SU-DHL-6 (cell line): ENCODE results near the gene ZFHX2.

Experiments used
- H2AFZ ChIP-seq: fragments of 200-600 bp; sonication (generic); 2 replicates; pipeline ENCODE4 v1.6.1; 2014; ENCODE audit warnings: low read depth, mild to moderate bottlenecking, moderate library complexity, mixed read lengths, antibody characterized with exemption, low read length; ENCODE audit not compliant: severe bottlenecking
- H3F3A ChIP-seq: fragments of 200-600 bp; shearing (Covaris generic); 2 replicates; pipeline ENCODE4 v1.6.0; 2016; ENCODE audit warnings: antibody characterized with exemption, mild to moderate bottlenecking; ENCODE audit not compliant: insufficient read depth
- H3K27ac ChIP-seq: fragments of 200-600 bp; sonication (generic); 2 replicates; pipeline ENCODE4 v1.5.1; 2016; ENCODE audit warnings: low read depth, mild to moderate bottlenecking, low read length, moderate library complexity, mixed read lengths
- H3K27me3 ChIP-seq: fragments of 200-600 bp; sonication (generic), shearing (Covaris generic); 2 replicates; pipeline ENCODE4 v1.6.0; 2014; ENCODE audit warnings: mild to moderate bottlenecking, low read length
- H3K36me3 ChIP-seq: fragments of 200-600 bp; sonication (generic); 2 replicates; pipeline ENCODE4 v1.6.1; 2014; ENCODE audit warnings: mild to moderate bottlenecking, low read length, mixed read lengths
- H3K4me2 ChIP-seq: fragments of 300-600, 200-600 bp; shearing (Covaris generic), sonication (generic); 2 replicates; pipeline ENCODE4 v1.6.0; 2014; ENCODE audit warnings: low read length, low read depth, mild to moderate bottlenecking; ENCODE audit not compliant: poor library complexity, severe bottlenecking
- H3K4me3 ChIP-seq: fragments of 200-600 bp; sonication (generic); 2 replicates; pipeline ENCODE4 v1.5.1; 2014; ENCODE audit warnings: antibody characterized with exemption, low read length, mild to moderate bottlenecking, mixed read lengths; ENCODE audit not compliant: insufficient read depth, poor library complexity, severe bottlenecking
- H3K79me2 ChIP-seq: fragments of 200-600 bp; sonication (generic); 2 replicates; pipeline ENCODE4 v1.6.1; 2014; ENCODE audit warnings: mild to moderate bottlenecking, low read length, moderate library complexity; ENCODE audit not compliant: insufficient read depth
- H3K9ac ChIP-seq: fragments of 200-600 bp; sonication (generic); 2 replicates; pipeline ENCODE4 v1.7.0; 2014; ENCODE audit warnings: mild to moderate bottlenecking, low read length
- H3K9me2 ChIP-seq: fragments of 200-600 bp; sonication (generic); replicated peaks from 2 replicates; pipeline ENCODE4 v1.6.1; 2014; ENCODE audit warnings: low read length; ENCODE audit not compliant: insufficient read depth
- H3K9me3 ChIP-seq: fragments of 200-600 bp; sonication (generic); 2 replicates; pipeline ENCODE4 v1.6.1; 2014; ENCODE audit warnings: low read length, mixed read lengths; ENCODE audit not compliant: insufficient read depth
- H4K20me1 ChIP-seq: fragments of 200-600 bp; sonication (generic); 2 replicates; pipeline ENCODE4 v1.6.1; 2014; ENCODE audit warnings: low read depth, mild to moderate bottlenecking, antibody characterized with exemption, low read length, moderate library complexity, mixed read lengths
- EZH2phosphoT487 ChIP-seq: fragments of 200-600 bp; sonication (generic), shearing (Covaris generic); conservative IDR thresholded peaks from 2 replicates; pipeline ENCODE4 v1.6.1; 2018; ENCODE audit warnings: mild to moderate bottlenecking, antibody characterized with exemption, low read length, moderate library complexity, mixed read lengths
- TF ChIP-seq, protein P1 (sequence below): fragments of 200-600 bp; sonication (generic); IDR thresholded peaks from one replicate; pipeline ENCODE4 v1.5.1; 2017; ENCODE audit warnings: antibody characterized with exemption, mild to moderate bottlenecking, low read length, moderate library complexity; ENCODE audit not compliant: insufficient read depth, poor library complexity, severe bottlenecking

Gene ZFHX2

DNA sequence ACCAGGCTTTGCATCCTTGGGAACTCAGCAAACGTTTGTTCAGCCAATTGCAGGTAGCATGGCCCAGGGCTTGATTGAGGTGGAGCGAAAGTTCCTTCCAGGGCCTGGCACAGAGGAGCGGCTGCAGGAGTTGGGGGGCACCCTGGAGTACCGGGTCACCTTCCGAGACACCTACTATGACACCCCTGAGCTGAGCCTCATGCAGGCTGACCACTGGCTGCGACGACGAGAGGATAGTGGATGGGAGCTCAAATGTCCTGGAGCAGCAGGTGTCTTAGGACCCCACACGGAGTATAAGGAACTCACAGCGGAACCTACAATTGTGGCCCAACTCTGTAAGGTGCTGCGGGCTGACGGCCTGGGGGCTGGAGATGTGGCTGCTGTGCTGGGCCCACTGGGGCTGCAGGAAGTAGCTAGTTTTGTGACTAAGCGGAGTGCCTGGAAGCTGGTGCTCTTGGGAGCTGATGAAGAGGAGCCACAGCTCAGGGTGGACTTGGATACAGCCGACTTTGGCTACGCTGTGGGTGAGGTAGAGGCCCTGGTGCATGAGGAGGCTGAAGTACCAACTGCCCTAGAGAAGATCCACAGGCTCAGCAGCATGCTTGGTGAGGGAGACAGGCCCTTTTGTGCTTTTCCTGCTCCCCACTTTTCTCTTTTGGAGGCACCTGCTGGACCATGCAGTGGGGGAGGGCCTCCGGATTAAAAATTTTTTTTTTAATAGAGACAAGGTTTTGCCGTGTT lies 5.3 kb upstream of the ZFHX2 start:
- no peak for TF ChIP-seq EZH2phosphoT487
- Histone ChIP-seq H3F3A (peaks cover 15% of the 10 kb centered on the region), H3K27ac (peak overlapping the region; percentile 49), H3K9me2 (no peaks in the 10 kb centered on the region), H3K4me3 (peak overlapping the region; percentile 67), H2AFZ (peak overlapping the region; percentile 37), H3K27me3 (no peaks in the 10 kb centered on the region), H3K36me3 (no peaks in the 10 kb centered on the region), H3K79me2 (peaks cover 10% of the 10 kb centered on the region; the same call in 1 of the 2 replicates), H4K20me1 (no peaks in the 10 kb centered on the region), H3K9me3 (no peaks in the 10 kb centered on the region), H3K4me2 (peak overlapping the region; percentile 89), H3K9ac (peak overlapping the region; percentile 75)

DNA sequence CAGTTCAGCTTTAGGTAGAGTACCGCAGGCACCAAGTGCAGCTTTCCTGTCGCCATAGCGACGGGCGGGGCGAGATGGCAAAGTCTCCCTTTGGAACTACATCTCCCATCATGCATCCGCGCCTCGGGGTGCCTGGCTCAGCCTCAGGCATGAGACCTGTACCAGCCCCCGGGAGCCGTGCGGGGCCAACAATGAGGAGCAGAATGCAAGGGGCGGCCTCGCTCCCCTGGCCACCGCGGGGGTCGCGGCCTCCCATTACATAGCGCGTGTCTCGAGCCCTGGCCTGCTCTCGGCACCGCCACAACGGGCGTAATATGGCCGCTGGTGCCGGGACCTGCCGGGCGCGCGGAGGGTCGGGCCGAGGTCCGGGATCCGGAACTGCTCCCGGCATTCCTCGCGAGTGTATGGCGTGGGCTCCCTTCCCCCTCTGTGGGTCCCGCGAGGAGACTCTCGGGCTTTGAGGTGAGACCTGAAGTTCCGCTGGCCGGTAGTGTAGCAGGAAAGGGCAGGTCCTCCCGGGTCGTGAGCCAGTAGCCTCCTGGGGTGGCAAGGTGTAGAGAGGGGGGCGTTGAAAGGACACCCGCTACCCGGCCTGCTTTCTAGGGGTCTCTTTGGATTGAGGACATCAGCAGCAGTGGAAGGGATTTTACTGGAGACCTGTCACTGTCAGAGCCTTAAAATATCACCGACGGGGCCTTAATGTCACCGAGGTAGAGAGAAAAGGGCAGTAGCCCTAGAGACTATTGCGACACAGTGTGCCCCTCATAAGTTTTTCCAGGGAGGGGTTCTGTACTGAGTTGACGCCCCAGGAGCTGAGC lies 4.5 kb upstream of the ZFHX2 start, which contains the start of gene THTPA:
TSS of gene THTPA (plus strand) at position 390 of the 818 bp plus-strand sequence. CDS start 487 bp downstream, outside the sequence.
- peak within 1 kb of the TSS; percentile 75 for H3K9ac ChIP-seq
- peak within 1 kb of the TSS; percentile 89 for H3K4me2 ChIP-seq
- H3K79me2 ChIP-seq: peaks cover 10% of the 10 kb centered on the region; the same call in 1 of the 2 replicates
- peak within 1 kb of the TSS; percentile 49 for H3K27ac ChIP-seq
- H3F3A ChIP-seq: peaks cover 15% of the 10 kb centered on the region
- no peaks in the 10 kb centered on the region for H3K27me3 ChIP-seq
- no peak for TF ChIP-seq EZH2phosphoT487
- H3K9me2 ChIP-seq: no peaks in the 10 kb centered on the region
- H3K4me3 ChIP-seq: peak within 1 kb of the TSS; percentile 67
- no peaks in the 10 kb centered on the region for H4K20me1 ChIP-seq
- no peaks in the 10 kb centered on the region for H3K9me3 ChIP-seq
- H2AFZ ChIP-seq: peak within 1 kb of the TSS; percentile 37
- H3K36me3 ChIP-seq: no peaks in the 10 kb centered on the region

DNA sequence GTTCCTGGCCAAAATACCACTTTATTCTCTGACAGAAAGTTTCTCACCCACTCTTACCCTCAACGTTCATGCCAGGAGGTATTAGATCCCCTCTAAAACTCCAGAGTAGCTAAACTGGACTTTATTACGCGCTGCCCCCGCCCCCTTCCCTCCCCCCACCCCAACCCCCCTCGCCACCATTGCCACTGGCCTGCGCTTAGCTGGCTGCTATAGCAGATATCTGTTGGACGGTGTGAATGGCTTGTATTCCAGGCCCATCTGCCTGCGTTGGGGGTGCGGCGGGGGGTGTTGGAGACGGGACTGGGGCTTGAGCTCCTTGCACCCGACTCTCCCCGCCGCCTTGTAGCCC lies 3.9 kb upstream of the ZFHX2 start:
- H3K4me2 ChIP-seq: peak overlapping the region; percentile 89
- peaks cover 15% of the 10 kb centered on the region for H3F3A ChIP-seq
- peaks cover 10% of the 10 kb centered on the region; the same call in 1 of the 2 replicates for H3K79me2 ChIP-seq
- peak overlapping the region; percentile 75 for H3K9ac ChIP-seq
- H3K36me3 ChIP-seq: no peaks in the 10 kb centered on the region
- H3K27me3 ChIP-seq: no peaks in the 10 kb centered on the region
- H3K9me3 ChIP-seq: no peaks in the 10 kb centered on the region
- no peaks in the 10 kb centered on the region for H3K9me2 ChIP-seq
- H3K4me3 ChIP-seq: peak overlapping the region; percentile 67
- H2AFZ ChIP-seq: peak overlapping the region; percentile 37
- TF ChIP-seq EZH2phosphoT487: no peak
- TF ChIP-seq, protein P1, sequence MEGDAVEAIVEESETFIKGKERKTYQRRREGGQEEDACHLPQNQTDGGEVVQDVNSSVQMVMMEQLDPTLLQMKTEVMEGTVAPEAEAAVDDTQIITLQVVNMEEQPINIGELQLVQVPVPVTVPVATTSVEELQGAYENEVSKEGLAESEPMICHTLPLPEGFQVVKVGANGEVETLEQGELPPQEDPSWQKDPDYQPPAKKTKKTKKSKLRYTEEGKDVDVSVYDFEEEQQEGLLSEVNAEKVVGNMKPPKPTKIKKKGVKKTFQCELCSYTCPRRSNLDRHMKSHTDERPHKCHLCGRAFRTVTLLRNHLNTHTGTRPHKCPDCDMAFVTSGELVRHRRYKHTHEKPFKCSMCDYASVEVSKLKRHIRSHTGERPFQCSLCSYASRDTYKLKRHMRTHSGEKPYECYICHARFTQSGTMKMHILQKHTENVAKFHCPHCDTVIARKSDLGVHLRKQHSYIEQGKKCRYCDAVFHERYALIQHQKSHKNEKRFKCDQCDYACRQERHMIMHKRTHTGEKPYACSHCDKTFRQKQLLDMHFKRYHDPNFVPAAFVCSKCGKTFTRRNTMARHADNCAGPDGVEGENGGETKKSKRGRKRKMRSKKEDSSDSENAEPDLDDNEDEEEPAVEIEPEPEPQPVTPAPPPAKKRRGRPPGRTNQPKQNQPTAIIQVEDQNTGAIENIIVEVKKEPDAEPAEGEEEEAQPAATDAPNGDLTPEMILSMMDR: no peak
- H3K27ac ChIP-seq: no peak overlapping the region
- no peaks in the 10 kb centered on the region for H4K20me1 ChIP-seq

DNA sequence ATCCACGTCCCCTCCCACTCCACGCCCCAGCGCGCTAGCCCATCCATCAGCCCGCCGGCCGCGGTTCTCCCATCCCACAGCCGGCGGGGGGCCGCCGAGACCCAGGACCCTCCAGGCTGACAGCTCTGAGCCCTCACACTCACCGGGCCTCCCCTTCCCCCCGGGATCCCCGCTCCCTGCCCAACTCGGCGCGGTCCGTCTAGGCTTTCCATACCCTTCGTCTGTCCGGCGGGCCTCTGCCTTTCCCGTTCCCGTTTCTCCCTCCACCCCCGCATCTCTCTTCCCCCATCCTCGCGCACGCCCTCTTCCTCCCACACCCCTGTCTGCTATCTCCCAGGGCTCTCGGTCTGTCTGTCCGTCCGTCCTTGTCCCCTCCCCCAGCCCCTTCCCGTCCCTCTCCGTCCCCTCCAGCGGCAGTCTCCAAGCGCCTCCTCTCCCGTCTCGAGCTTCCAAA lies 726 bp downstream of the ZFHX2 start:
- Histone ChIP-seq H3K36me3 (no peaks in the 10 kb centered on the region), H3F3A (no peaks in the 10 kb centered on the region), H3K27ac (no peak overlapping the region), H3K4me2 (peak overlapping the region; percentile 86), H3K9ac (peak overlapping the region; percentile 56), H3K9me3 (no peaks in the 10 kb centered on the region), H2AFZ (peak overlapping the region; percentile 97), H3K4me3 (peak overlapping the region; percentile 51), H3K27me3 (no peaks in the 10 kb centered on the region), H4K20me1 (no peaks in the 10 kb centered on the region), H3K79me2 (no peaks in the 10 kb centered on the region), H3K9me2 (no peaks in the 10 kb centered on the region)
- TF ChIP-seq EZH2phosphoT487: no peak
- TF ChIP-seq, protein P1: no peak
